CD4-positive, alpha-beta T cell treated with Interleukin-15 for 1 hour (primary cell): ENCODE data around the gene RNU5B-1.

Experiments
- DNase-seq: peaks from one replicate; pipeline ENCODE4 v3.0.0-alpha.2; 2020

RNU5B-1 gene

GRCh38 chr15:65329288-65329983 lies 25.0 kb downstream of the RNU5B-1 start:
- no peak for DNase-seq

GRCh38 chr15:65329984-65330735 lies 25.7 kb downstream of the RNU5B-1 start:
- DNase-seq = no peak

GRCh38 chr15:65330934-65331645 lies 26.6 kb downstream of the RNU5B-1 start:
- no peak for DNase-seq

GRCh38 chr15:65331811-65332210 lies 27.3 kb downstream of the RNU5B-1 start:
- no peak for DNase-seq

GRCh38 chr15:65332391-65333147 lies 28.1 kb downstream of the RNU5B-1 start:
- no peak for DNase-seq

- DNase-seq = no peak
Observed at GRCh38 chr15:65333148-65333820, 28.8 kb downstream of the RNU5B-1 start.

GRCh38 chr15:65333856-65334255 lies 29.4 kb downstream of the RNU5B-1 start:
- DNase-seq = no peak

- DNase-seq = no peak
Observed at GRCh38 chr15:65334586-65335231, 30.2 kb downstream of the RNU5B-1 start.

- no peak for DNase-seq
Observed at GRCh38 chr15:65335278-65336055, 31.0 kb downstream of the RNU5B-1 start.

GRCh38 chr15:65336493-65337435 lies 32.3 kb downstream of the RNU5B-1 start:
- no peak for DNase-seq

GRCh38 chr15:65337436-65338070 lies 33.1 kb downstream of the RNU5B-1 start:
- DNase-seq = no peak

GRCh38 chr15:65338366-65338765 lies 33.9 kb downstream of the RNU5B-1 start:
- no peak for DNase-seq

GRCh38 chr15:65338823-65339222 lies 34.3 kb downstream of the RNU5B-1 start:
- no peak for DNase-seq

- no peak for DNase-seq
Observed at GRCh38 chr15:65339416-65339815, 34.9 kb downstream of the RNU5B-1 start.

- DNase-seq = no peak
Observed at GRCh38 chr15:65339920-65340319, 35.4 kb downstream of the RNU5B-1 start.

- DNase-seq = no peak
Observed at GRCh38 chr15:65342493-65342892, 38.0 kb downstream of the RNU5B-1 start.

- no peak for DNase-seq
Observed at GRCh38 chr15:65343374-65343981, 39.0 kb downstream of the RNU5B-1 start.

GRCh38 chr15:65344214-65344913 lies 39.9 kb downstream of the RNU5B-1 start:
- no peak for DNase-seq
